Ectodermal cell (in vitro differentiated cells): ENCODE measurements around the gene SMOC2.

Experiments used
- H3K27ac ChIP-seq: 2 replicates; pipeline ENCODE4 v1.7.0; 2013; ENCODE audit warnings: mild to moderate bottlenecking, low read depth, low read length; ENCODE audit not compliant: insufficient read depth, poor library complexity, severe bottlenecking
- H3K27me3 ChIP-seq: 2 replicates; pipeline ENCODE4 v1.7.0; 2013; ENCODE audit warnings: mild to moderate bottlenecking, low read length; ENCODE audit not compliant: insufficient read depth, control insufficient read depth, poor library complexity, severe bottlenecking
- H3K36me3 ChIP-seq: one replicate; pipeline ENCODE4 v1.7.0; 2013; ENCODE audit warnings: low read length; ENCODE audit not compliant: control insufficient read depth, insufficient read depth
- H3K4me1 ChIP-seq: one replicate; pipeline ENCODE4 v1.7.0; 2013; ENCODE audit warnings: low read length; ENCODE audit not compliant: control insufficient read depth, insufficient read depth
- H3K4me3 ChIP-seq: 2 replicates; pipeline ENCODE4 v1.7.0; 2013; ENCODE audit warnings: low read depth, low read length, control low read depth; ENCODE audit not compliant: insufficient read depth
- H3K9me3 ChIP-seq: 2 replicates; pipeline ENCODE4 v1.7.0; 2013; ENCODE audit warnings: mild to moderate bottlenecking, low read length, moderate library complexity; ENCODE audit not compliant: control insufficient read depth
- WGBS, 2 experiments: methylation state at CpG; one replicate each; pipeline ENCODE4 v1.1.7; 2013; ENCODE audit warnings: missing lambda C conversion rate in 2 of 2; 5-methylcytosine and 5-hydroxymethylcytosine counted together

Gene SMOC2

DNA sequence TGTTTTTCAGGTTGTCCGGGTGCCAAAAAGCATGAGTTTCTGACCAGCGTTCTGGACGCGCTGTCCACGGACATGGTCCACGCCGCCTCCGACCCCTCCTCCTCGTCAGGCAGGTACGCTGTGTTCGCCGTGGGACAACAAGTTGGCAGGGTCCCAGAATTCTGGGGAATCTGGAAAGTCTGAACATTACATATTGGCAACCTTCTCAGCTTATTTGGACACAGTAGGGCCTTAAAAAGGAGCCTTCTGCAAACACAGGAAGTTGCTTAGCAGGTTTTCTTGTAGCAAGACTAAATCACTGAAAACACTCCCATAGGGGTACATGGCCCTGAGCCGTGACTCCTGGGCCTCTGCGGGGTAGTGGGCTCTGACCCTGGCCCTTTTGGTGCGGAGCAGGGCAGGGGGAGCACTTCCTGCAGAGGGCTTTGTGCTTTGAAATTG, 209.7 kb downstream of the SMOC2 start:
- Histone ChIP-seq H3K27me3 (no peaks in the 10 kb centered on the region), H3K36me3 (no peaks in the 10 kb centered on the region), H3K27ac (no peak overlapping the region), H3K9me3 (no peaks in the 10 kb centered on the region), H3K4me1 (peaks cover 4% of the 10 kb centered on the region), H3K4me3 (no peak overlapping the region)
- WGBS, 2 experiments: 94 to 95% methylated on average over 15 of the region's 15 CpGs

DNA sequence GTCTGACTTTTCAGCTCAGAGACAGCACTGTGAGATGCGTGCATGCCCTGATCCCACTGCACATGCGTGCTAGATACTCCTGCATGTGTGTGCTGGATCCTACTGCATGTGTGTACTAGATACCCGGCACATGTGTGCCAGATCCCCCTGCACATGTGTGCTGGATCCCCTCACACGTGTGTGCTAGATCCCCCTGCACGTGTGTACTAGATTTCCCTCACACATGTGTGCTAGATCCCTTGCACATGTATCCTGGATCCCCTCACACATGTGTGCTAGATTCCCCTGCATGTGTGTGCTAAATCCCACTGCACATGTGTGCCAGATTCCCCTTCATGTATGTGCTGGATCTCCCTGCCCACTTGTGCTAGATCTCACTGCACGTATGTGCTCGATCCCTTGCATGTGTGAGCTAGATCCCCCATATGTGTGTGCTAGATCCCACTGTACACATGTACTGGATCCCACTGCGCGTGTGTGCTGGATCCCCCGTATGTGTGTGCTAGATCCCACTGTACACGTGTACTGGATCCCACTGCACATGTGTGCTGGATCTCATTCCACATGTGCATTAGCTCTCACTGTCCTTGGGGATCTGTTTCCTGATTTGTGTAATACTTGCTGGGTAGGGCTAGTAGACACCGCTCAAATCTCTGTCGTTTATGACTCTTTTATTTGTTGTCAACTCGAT, 214.6 kb downstream of the SMOC2 start:
- Histone ChIP-seq H3K27ac (no peak overlapping the region), H3K9me3 (no peaks in the 10 kb centered on the region), H3K4me1 (no peaks in the 10 kb centered on the region), H3K36me3 (no peaks in the 10 kb centered on the region), H3K4me3 (no peak overlapping the region), H3K27me3 (no peaks in the 10 kb centered on the region)
- WGBS, 2 experiments: 87 to 88% methylated on average over 14 of the region's 14 CpGs

DNA sequence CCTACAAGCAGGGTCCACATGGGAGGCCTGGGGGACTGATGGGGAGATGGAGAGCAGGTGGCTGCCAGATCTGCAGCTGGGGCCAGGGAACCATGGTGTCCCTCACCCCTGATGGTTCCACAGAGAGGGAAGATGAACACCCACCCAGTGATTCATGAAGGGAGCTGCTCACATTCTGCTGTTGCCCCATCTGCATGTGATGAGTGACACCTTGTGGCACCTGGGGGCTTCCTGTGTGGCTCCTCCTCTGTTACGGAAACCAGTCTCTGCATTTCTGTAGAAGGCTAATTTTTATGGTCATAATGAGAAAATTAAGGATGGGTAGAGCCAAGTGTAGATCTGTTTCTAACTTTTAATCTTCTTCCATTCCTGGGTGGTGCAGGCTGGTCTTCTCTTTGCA, 217.1 kb downstream of the SMOC2 start:
- H3K27me3 ChIP-seq: no peaks in the 10 kb centered on the region
- no peaks in the 10 kb centered on the region for H3K9me3 ChIP-seq
- no peak overlapping the region for H3K27ac ChIP-seq
- no peak overlapping the region for H3K4me3 ChIP-seq
- H3K4me1 ChIP-seq: peaks cover 5% of the 10 kb centered on the region
- H3K36me3 ChIP-seq: no peaks in the 10 kb centered on the region
- 93 to 100% methylated on average over 1 of the region's 1 CpG for WGBS, 2 experiments

DNA sequence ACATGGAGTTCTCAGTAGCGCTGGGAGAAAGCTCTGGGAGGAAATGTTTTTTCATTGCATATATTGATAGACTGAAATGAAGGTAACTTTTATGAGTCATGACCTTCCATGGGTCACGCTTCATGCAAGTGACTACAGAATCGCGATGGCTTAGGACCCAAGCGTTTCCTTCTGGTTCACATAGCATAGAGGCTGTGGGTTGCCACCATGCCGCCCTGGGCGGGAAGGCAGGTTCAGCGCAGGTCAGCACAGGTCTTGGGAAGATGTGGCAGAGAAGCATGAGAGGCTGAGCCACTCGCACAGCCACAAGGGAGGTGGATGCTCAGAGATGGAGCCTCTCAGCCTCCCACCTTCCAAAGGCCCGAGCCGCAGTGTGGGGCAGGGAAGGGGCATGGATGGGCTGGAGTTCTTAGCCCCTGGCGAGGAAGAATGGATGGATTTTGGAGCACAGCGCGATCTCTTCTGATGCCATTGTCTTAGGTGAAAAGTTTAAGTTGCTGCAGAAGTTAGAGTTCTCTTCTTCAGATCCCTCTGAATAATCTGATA, 219.5 kb downstream of the SMOC2 start:
- Histone ChIP-seq H3K9me3 (no peaks in the 10 kb centered on the region), H3K27me3 (no peaks in the 10 kb centered on the region), H3K27ac (no peak overlapping the region), H3K4me3 (no peak overlapping the region), H3K36me3 (no peaks in the 10 kb centered on the region), H3K4me1 (peaks cover 7% of the 10 kb centered on the region)
- 96% methylated on average over 14 of the region's 14 CpGs for whole genome bisulfite sequencing, 2 experiments

DNA sequence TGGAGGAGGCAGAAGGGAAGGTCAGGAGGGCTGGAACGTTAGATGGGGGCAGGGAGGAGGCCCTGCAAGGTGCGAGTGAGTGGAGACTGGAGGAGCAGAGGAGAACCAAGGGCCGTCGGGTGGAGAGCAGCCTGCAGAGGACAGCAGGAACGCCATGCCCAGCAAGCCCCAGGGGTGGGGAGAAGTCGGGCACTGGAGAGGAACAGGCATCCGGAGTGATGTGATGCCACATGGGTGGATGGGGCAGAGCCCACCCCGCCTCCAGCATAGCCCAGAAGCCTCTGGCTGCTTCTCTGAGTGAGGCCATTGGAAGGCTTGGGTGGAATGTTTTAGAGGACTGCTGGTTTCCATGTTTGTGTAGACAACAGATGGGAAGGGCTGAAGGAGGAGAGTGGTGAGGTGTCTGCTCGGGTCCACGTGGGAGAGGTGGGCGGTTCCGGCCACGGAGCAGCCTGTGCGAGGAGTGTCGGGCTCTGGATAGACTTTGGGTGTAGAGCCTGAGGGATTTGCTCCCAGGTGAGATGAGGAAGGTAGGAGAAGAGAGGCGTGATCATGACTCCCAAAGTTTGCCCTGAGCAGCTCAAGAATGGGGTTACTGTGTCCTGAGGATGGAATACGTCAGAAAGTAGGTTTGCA, 221.4 kb downstream of the SMOC2 start:
- no peaks in the 10 kb centered on the region for H3K9me3 ChIP-seq
- H3K36me3 ChIP-seq: no peaks in the 10 kb centered on the region

DNA sequence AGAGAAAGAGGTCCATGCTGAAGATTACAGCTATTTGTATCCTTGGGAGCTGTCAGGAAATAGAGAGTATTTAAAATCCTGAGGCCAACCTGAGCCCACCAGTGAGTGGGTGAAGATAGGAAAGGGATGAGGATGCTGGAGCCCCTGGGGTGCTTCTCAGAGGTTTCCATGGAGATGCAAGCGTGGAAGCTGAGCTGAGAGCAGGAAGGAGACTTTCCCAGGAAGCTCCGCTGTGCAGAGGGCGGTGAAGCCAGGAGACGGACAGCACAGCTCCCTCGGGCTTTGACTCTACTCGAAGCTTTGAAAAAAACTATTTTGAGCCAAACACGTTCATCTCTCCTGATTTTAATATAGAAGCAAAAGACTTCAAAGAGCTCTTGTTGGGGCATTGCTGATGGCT, 222.1 kb downstream of the SMOC2 start:
- H3K4me1 ChIP-seq: peaks cover 7% of the 10 kb centered on the region
- no peaks in the 10 kb centered on the region for H3K27me3 ChIP-seq
- no peaks in the 10 kb centered on the region for H3K36me3 ChIP-seq
- H3K9me3 ChIP-seq: no peaks in the 10 kb centered on the region
- H3K27ac ChIP-seq: no peak overlapping the region
- H3K4me3 ChIP-seq: no peak overlapping the region
- WGBS, 2 experiments: 86 to 87% methylated on average over 7 of the region's 7 CpGs

More for the DNA sequence above, 221.4 kb downstream of the SMOC2 start:
- WGBS, 2 experiments: 93 to 95% methylated on average over 17 of the region's 17 CpGs
- no peaks in the 10 kb centered on the region for H3K27me3 ChIP-seq
- H3K27ac ChIP-seq: no peak overlapping the region
- H3K4me3 ChIP-seq: no peak overlapping the region
- peaks cover 7% of the 10 kb centered on the region for H3K4me1 ChIP-seq

DNA sequence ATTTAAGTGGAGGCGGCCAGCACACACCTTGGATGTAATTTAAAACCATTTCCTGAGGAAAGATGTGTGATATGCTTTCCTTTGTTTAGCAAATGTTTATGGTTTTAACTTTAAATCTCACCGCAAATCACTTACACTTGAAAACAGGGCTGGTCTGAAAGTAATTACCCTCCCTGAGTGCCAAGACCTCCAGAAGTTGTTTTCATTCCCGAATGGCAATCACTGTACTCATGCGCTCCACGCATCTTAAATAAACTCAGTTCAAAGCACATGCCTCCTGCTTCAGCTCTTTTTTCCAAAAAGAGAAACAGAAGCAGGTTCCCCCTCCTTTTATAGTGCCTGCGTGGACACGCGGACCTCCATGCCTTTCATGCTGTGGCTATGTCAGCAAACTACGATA, 224.0 kb downstream of the SMOC2 start:
- Histone ChIP-seq H3K4me1 (peaks cover 7% of the 10 kb centered on the region), H3K9me3 (no peaks in the 10 kb centered on the region), H3K27me3 (no peaks in the 10 kb centered on the region), H3K27ac (no peak overlapping the region), H3K4me3 (no peak overlapping the region), H3K36me3 (no peaks in the 10 kb centered on the region)
- 93 to 94% methylated on average over 9 of the region's 9 CpGs for WGBS, 2 experiments

DNA sequence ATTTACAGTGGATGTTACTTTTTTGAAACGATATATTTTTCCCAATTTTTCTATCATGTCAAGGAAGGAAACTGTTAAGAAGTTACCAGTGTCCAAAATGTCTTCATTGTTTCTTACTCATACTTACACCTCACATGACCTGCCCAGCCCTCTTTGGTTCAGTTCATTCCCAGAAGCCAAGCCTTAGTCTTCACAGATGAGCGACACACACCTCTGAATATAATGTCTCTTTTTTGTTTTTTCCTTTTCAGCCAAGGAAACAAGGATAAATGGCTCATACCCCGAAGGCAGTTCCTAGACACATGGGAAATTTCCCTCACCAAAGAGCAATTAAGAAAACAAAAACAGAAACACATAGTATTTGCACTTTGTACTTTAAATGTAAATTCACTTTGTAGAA, 225.2 kb downstream of the SMOC2 start:
- 92 to 96% methylated on average over 2 to 3 of the region's 3 CpGs for WGBS, 2 experiments
- H3K27ac ChIP-seq: no peak overlapping the region
- H3K4me1 ChIP-seq: peaks cover 7% of the 10 kb centered on the region
- no peaks in the 10 kb centered on the region for H3K27me3 ChIP-seq
- no peaks in the 10 kb centered on the region for H3K9me3 ChIP-seq
- H3K36me3 ChIP-seq: no peaks in the 10 kb centered on the region
- no peak overlapping the region for H3K4me3 ChIP-seq

DNA sequence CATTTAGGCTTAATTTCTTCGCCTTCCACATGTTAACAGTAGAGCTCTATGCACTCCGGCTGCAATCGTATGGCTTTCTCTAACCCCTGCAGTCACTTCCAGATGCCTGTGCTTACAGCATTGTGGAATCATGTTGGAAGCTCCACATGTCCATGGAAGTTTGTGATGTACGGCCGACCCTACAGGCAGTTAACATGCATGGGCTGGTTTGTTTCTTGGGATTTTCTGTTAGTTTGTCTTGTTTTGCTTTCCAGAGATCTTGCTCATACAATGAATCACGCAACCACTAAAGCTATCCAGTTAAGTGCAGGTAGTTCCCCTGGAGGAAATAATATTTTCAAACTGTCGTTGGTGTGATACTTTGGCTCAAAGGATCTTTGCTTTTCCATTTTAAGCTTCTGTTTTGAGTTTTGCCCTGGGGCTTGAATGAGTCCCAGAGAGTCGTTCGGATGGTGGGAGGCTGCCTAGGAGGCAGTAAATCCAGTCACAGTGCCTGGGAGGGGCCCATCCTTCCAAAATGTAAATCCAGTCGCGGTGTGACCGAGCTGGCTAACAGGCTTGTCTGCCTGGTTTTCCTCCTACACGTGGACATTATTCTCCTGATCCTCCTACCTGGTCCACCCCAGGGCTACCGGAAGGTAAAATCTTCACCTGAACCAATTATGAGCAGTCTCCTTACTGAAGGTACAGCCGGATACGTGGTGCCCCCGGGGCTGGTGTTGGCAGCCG, 225.9 kb downstream of the SMOC2 start:
- no peaks in the 10 kb centered on the region for H3K27me3 ChIP-seq
- WGBS, 2 experiments: 82% methylated on average over 18 of the region's 18 CpGs

DNA sequence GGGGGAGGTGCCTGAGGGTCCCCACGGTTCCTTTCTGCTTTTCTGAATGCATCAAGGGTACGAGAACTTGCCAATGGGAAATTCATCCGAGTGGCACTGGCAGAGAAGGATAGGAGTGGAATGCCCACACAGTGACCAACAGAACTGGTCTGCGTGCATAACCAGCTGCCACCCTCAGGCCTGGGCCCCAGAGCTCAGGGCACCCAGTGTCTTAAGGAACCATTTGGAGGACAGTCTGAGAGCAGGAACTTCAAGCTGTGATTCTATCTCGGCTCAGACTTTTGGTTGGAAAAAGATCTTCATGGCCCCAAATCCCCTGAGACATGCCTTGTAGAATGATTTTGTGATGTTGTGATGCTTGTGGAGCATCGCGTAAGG, 226.4 kb downstream of the SMOC2 start:
- H3K4me3 ChIP-seq: no peak overlapping the region
- no peaks in the 10 kb centered on the region for H3K27me3 ChIP-seq
- no peak overlapping the region for H3K27ac ChIP-seq
- H3K36me3 ChIP-seq: no peaks in the 10 kb centered on the region
- peaks cover 7% of the 10 kb centered on the region for H3K4me1 ChIP-seq
- 91 to 96% methylated on average over 7 of the region's 7 CpGs for WGBS, 2 experiments
- H3K9me3 ChIP-seq: no peaks in the 10 kb centered on the region

More for the DNA sequence above, 225.9 kb downstream of the SMOC2 start:
- Histone ChIP-seq H3K9me3 (no peaks in the 10 kb centered on the region), H3K4me1 (peaks cover 7% of the 10 kb centered on the region), H3K27ac (no peak overlapping the region), H3K4me3 (no peak overlapping the region), H3K36me3 (no peaks in the 10 kb centered on the region)
